ENCODE results near the gene CDHR4.
"Not testable (repeated sequence)": the region's sequence is repeated elsewhere in the genome, so short reads cannot be mapped to it uniquely, and the experiment has no call there.

Gene CDHR4

GRCh38 chr3:49771340-49771938, 28.2 kb downstream of the CDHR4 start:
- no peak overlapping the region for H3K4me3 ChIP-seq (ENCODE audit: low read length)
- H3K36me3 ChIP-seq (ENCODE audit: control insufficient read depth, insufficient read depth, low read length, severe bottlenecking), result no peaks in the 10 kb centered on the region
- H3K4me1 ChIP-seq (ENCODE audit: control insufficient read depth, insufficient read depth, low read length), result no peaks in the 10 kb centered on the region
- DNase-seq (ENCODE audit: low read depth), result peak; percentile 11
- H3K9ac ChIP-seq (ENCODE audit: low read length), result no peak overlapping the region
- H3K27me3 ChIP-seq (replicated peaks; ENCODE audit: control insufficient read depth, insufficient read depth, low read length), result no peaks in the 10 kb centered on the region
- no peaks in the 10 kb centered on the region for H3K9me3 ChIP-seq (ENCODE audit: control insufficient read depth, low read length)

- no peaks in the 10 kb centered on the region for H3K9me3 ChIP-seq (ENCODE audit: control insufficient read depth, low read length)
- H3K27me3 ChIP-seq (replicated peaks; ENCODE audit: control insufficient read depth, insufficient read depth, low read length), result no peaks in the 10 kb centered on the region
- no peaks in the 10 kb centered on the region for H3K4me1 ChIP-seq (ENCODE audit: control insufficient read depth, insufficient read depth, low read length)
- H3K9ac ChIP-seq (ENCODE audit: low read length), result no peak overlapping the region
- DNase-seq (ENCODE audit: low read depth), result no peak
- no peak overlapping the region for H3K4me3 ChIP-seq (ENCODE audit: low read length)
- H3K36me3 ChIP-seq (ENCODE audit: control insufficient read depth, insufficient read depth, low read length, severe bottlenecking), result peaks cover 3% of the 10 kb centered on the region
Observed at GRCh38 chr3:49769926-49770325, 29.7 kb downstream of the CDHR4 start.

GRCh38 chr3:49769286-49769915, 30.3 kb downstream of the CDHR4 start:
- Histone ChIP-seq H3K27me3 (replicated peaks; ENCODE audit: control insufficient read depth, insufficient read depth, low read length) (no peaks in the 10 kb centered on the region), H3K36me3 (ENCODE audit: control insufficient read depth, insufficient read depth, low read length, severe bottlenecking) (peaks cover 3% of the 10 kb centered on the region), H3K4me1 (ENCODE audit: control insufficient read depth, insufficient read depth, low read length) (no peaks in the 10 kb centered on the region), H3K9ac (ENCODE audit: low read length) (no peak overlapping the region), H3K9me3 (ENCODE audit: control insufficient read depth, low read length) (no peaks in the 10 kb centered on the region), H3K4me3 (ENCODE audit: low read length) (no peak overlapping the region)
- DNase-seq (ENCODE audit: low read depth), result peak; percentile 22

- Histone ChIP-seq H3K9ac (ENCODE audit: low read length) (no peak overlapping the region), H3K4me3 (ENCODE audit: low read length) (no peak overlapping the region), H3K27me3 (replicated peaks; ENCODE audit: control insufficient read depth, insufficient read depth, low read length) (no peaks in the 10 kb centered on the region), H3K4me1 (ENCODE audit: control insufficient read depth, insufficient read depth, low read length) (peaks cover 3% of the 10 kb centered on the region), H3K9me3 (ENCODE audit: control insufficient read depth, low read length) (no peaks in the 10 kb centered on the region), H3K36me3 (ENCODE audit: control insufficient read depth, insufficient read depth, low read length, severe bottlenecking) (peaks cover 3% of the 10 kb centered on the region)
- no peak for DNase-seq (ENCODE audit: low read depth)
Observed at GRCh38 chr3:49763981-49764380, 35.7 kb downstream of the CDHR4 start.

- no peak overlapping the region for H3K9ac ChIP-seq (ENCODE audit: low read length)
- no peak for DNase-seq (ENCODE audit: low read depth)
- no peaks in the 10 kb centered on the region for H3K27me3 ChIP-seq (replicated peaks; ENCODE audit: control insufficient read depth, insufficient read depth, low read length)
- peaks cover 8% of the 10 kb centered on the region for H3K4me1 ChIP-seq (ENCODE audit: control insufficient read depth, insufficient read depth, low read length)
- H3K9me3 ChIP-seq (ENCODE audit: control insufficient read depth, low read length), result no peaks in the 10 kb centered on the region
- no peak overlapping the region for H3K4me3 ChIP-seq (ENCODE audit: low read length)
- peaks cover 3% of the 10 kb centered on the region for H3K36me3 ChIP-seq (ENCODE audit: control insufficient read depth, insufficient read depth, low read length, severe bottlenecking)
Observed at GRCh38 chr3:49761661-49762060, 38.0 kb downstream of the CDHR4 start.

GRCh38 chr3:49759226-49759625, 40.4 kb downstream of the CDHR4 start:
- no peak for DNase-seq (ENCODE audit: low read depth)
- Histone ChIP-seq H3K27me3 (replicated peaks; ENCODE audit: control insufficient read depth, insufficient read depth, low read length) (no peaks in the 10 kb centered on the region), H3K36me3 (ENCODE audit: control insufficient read depth, insufficient read depth, low read length, severe bottlenecking) (no peaks in the 10 kb centered on the region), H3K9me3 (ENCODE audit: control insufficient read depth, low read length) (no peaks in the 10 kb centered on the region), H3K4me1 (ENCODE audit: control insufficient read depth, insufficient read depth, low read length) (peaks cover 8% of the 10 kb centered on the region), H3K4me3 (ENCODE audit: low read length) (no peak overlapping the region), H3K9ac (ENCODE audit: low read length) (no peak overlapping the region)

- no peaks in the 10 kb centered on the region for H3K9me3 ChIP-seq (ENCODE audit: control insufficient read depth, low read length)
- no peaks in the 10 kb centered on the region for H3K27me3 ChIP-seq (replicated peaks; ENCODE audit: control insufficient read depth, insufficient read depth, low read length)
- H3K36me3 ChIP-seq (ENCODE audit: control insufficient read depth, insufficient read depth, low read length, severe bottlenecking), result no peaks in the 10 kb centered on the region
- peaks cover 8% of the 10 kb centered on the region for H3K4me1 ChIP-seq (ENCODE audit: control insufficient read depth, insufficient read depth, low read length)
- no peak for DNase-seq (ENCODE audit: low read depth)
- H3K4me3 ChIP-seq (ENCODE audit: low read length), result no peak overlapping the region
- H3K9ac ChIP-seq (ENCODE audit: low read length), result no peak overlapping the region
Observed at GRCh38 chr3:49757197-49757596, 42.5 kb downstream of the CDHR4 start.

- no peak overlapping the region for H3K4me3 ChIP-seq (ENCODE audit: low read length)
- H3K36me3 ChIP-seq (ENCODE audit: control insufficient read depth, insufficient read depth, low read length, severe bottlenecking), result no peaks in the 10 kb centered on the region
- peaks cover 6% of the 10 kb centered on the region for H3K4me1 ChIP-seq (ENCODE audit: control insufficient read depth, insufficient read depth, low read length)
- no peak for DNase-seq (ENCODE audit: low read depth)
- H3K27me3 ChIP-seq (replicated peaks; ENCODE audit: control insufficient read depth, insufficient read depth, low read length), result no peaks in the 10 kb centered on the region
- H3K9ac ChIP-seq (ENCODE audit: low read length), result no peak overlapping the region
- no peaks in the 10 kb centered on the region for H3K9me3 ChIP-seq (ENCODE audit: control insufficient read depth, low read length)
Observed at GRCh38 chr3:49756036-49756435, 43.6 kb downstream of the CDHR4 start.

GRCh38 chr3:49754536-49754935, 45.1 kb downstream of the CDHR4 start:
- H3K4me1 ChIP-seq (ENCODE audit: control insufficient read depth, insufficient read depth, low read length), result peaks cover 6% of the 10 kb centered on the region
- DNase-seq (ENCODE audit: low read depth), result no peak
- H3K36me3 ChIP-seq (ENCODE audit: control insufficient read depth, insufficient read depth, low read length, severe bottlenecking), result no peaks in the 10 kb centered on the region
- no peak overlapping the region for H3K4me3 ChIP-seq (ENCODE audit: low read length)
- H3K27me3 ChIP-seq (replicated peaks; ENCODE audit: control insufficient read depth, insufficient read depth, low read length), result no peaks in the 10 kb centered on the region
- no peak overlapping the region for H3K9ac ChIP-seq (ENCODE audit: low read length)
- H3K9me3 ChIP-seq (ENCODE audit: control insufficient read depth, low read length), result no peaks in the 10 kb centered on the region

- H3K36me3 ChIP-seq (ENCODE audit: control insufficient read depth, insufficient read depth, low read length, severe bottlenecking), result peaks cover 8% of the 10 kb centered on the region
- no peaks in the 10 kb centered on the region for H3K4me1 ChIP-seq (ENCODE audit: control insufficient read depth, insufficient read depth, low read length)
- no peaks in the 10 kb centered on the region for H3K27me3 ChIP-seq (replicated peaks; ENCODE audit: control insufficient read depth, insufficient read depth, low read length)
- peak; percentile 11 for DNase-seq (ENCODE audit: low read depth)
- H3K4me3 ChIP-seq (ENCODE audit: low read length), result no peak overlapping the region
- no peak overlapping the region for H3K9ac ChIP-seq (ENCODE audit: low read length)
- no peaks in the 10 kb centered on the region for H3K9me3 ChIP-seq (ENCODE audit: control insufficient read depth, low read length)
Observed at GRCh38 chr3:49751501-49751900, 48.2 kb downstream of the CDHR4 start.

- H3K27me3 ChIP-seq (replicated peaks; ENCODE audit: control insufficient read depth, insufficient read depth, low read length), result no peaks in the 10 kb centered on the region
- no peak for DNase-seq (ENCODE audit: low read depth)
- H3K4me3 ChIP-seq (ENCODE audit: low read length), result no peak overlapping the region
- peaks cover 12% of the 10 kb centered on the region for H3K36me3 ChIP-seq (ENCODE audit: control insufficient read depth, insufficient read depth, low read length, severe bottlenecking)
- H3K4me1 ChIP-seq (ENCODE audit: control insufficient read depth, insufficient read depth, low read length), result no peaks in the 10 kb centered on the region
- H3K9me3 ChIP-seq (ENCODE audit: control insufficient read depth, low read length), result no peaks in the 10 kb centered on the region
- H3K9ac ChIP-seq (ENCODE audit: low read length), result no peak overlapping the region
Observed at GRCh38 chr3:49750056-49750455, 49.6 kb downstream of the CDHR4 start.

- H3K4me3 ChIP-seq (ENCODE audit: low read length); DNase-seq (ENCODE audit: low read depth); H3K9me3 ChIP-seq (ENCODE audit: control insufficient read depth, low read length); H3K27me3 ChIP-seq (replicated peaks; ENCODE audit: control insufficient read depth, insufficient read depth, low read length); H3K9ac ChIP-seq (ENCODE audit: low read length); H3K4me1 ChIP-seq (ENCODE audit: control insufficient read depth, insufficient read depth, low read length): not testable (repeated sequence)
- peaks cover 12% of the 10 kb centered on the region for H3K36me3 ChIP-seq (ENCODE audit: control insufficient read depth, insufficient read depth, low read length, severe bottlenecking)
Observed at GRCh38 chr3:49748874-49749273, 50.8 kb downstream of the CDHR4 start.

Measured in adipocyte (in vitro differentiated cells).